Heart left ventricle (tissue), 13 donors: ENCODE measurements around the gene SNX4.

Experiments used
- POLR2A ChIP-seq, 2 donors: fragments of 450-650 bp; IDR thresholded peaks; one replicate each; pipeline ENCODE4 v1.6.1; 2017; ENCODE audit warnings: antibody characterized with exemption in 2 of 2, mild to moderate bottlenecking in 2 of 2, moderate library complexity in 2 of 2
- TF ChIP-seq, protein P1 (sequence below), 12 donors: fragments of 200-600 bp; sonication (generic) in 4 of 12; IDR thresholded peaks; one replicate each; pipeline versions ENCODE4 v1.5.0 to v1.8.0; 2018 to 2022; ENCODE audit warnings: antibody characterized with exemption in 12 of 12, mild to moderate bottlenecking in 5 of 12
- donor health status: ischemic (EF 13 %, LVEDD 7.1; RV severe dilation, severe dysfunction).
- donor health status: DM: no; HTN: yes; CAD: no.
- donor health status: DM: no; HTN: no; CAD: no.
- donor health status: ischemic (EF 25% LVEDD 6.9; RV normal size, moderate dysfunction).
- donor health status: ischemic (EF 25% LVEDD 5.7; RV mildly dilated, moderate dysfunction).
- donor health status: ischemic (EF 35%, LVEDD 5.7; RV mildly dilated, moderate dysfunction).
- donor health status: nonischemic (EF 11% LVEDD 7.7; RV severe dilation, severe dysfunction).
- donor health status: DM: yes; HTN: yes; CAD: no.
- donor health status: PGD.
- donor health status: ischemic (EF 29% LVEDD 5.4; RV normal size, mild dysfunction).
- donor health status: nonischemic (EF 23%, LVEDD 6.1; RV moderate dilation, normal function).

GRCh38 chr3:125402639-125403038 is 117.4 kb downstream of the SNX4 start:
- TF ChIP-seq, protein P1, sequence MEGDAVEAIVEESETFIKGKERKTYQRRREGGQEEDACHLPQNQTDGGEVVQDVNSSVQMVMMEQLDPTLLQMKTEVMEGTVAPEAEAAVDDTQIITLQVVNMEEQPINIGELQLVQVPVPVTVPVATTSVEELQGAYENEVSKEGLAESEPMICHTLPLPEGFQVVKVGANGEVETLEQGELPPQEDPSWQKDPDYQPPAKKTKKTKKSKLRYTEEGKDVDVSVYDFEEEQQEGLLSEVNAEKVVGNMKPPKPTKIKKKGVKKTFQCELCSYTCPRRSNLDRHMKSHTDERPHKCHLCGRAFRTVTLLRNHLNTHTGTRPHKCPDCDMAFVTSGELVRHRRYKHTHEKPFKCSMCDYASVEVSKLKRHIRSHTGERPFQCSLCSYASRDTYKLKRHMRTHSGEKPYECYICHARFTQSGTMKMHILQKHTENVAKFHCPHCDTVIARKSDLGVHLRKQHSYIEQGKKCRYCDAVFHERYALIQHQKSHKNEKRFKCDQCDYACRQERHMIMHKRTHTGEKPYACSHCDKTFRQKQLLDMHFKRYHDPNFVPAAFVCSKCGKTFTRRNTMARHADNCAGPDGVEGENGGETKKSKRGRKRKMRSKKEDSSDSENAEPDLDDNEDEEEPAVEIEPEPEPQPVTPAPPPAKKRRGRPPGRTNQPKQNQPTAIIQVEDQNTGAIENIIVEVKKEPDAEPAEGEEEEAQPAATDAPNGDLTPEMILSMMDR (IDR thresholded peaks at IDR 0.05): no peak
- TF ChIP-seq POLR2A (IDR thresholded peaks at IDR 0.05): no peak
